Stimulated activated memory B cell treated with anti-CD40 and anti-IgM and Interleukin-4, amounts not matched to agents 10 μg/mL and 1 μg/mL and 100 μg/mL, for 72 hours (primary cell): ENCODE results near the gene ITGBL1.
A peak's percentile ranks its signal among the peaks of the same experiment; 100 is the strongest.

Source experiments
- ATAC-seq: fragments of 150-1000 bp; cut with Tn5 transposase; 2 replicates; pipeline ENCODE4 v1.10.0; 2021
- H3K27ac Mint-ChIP-seq: one replicate; pipeline ENCODE4 v1.8.0; 2022; ENCODE audit warnings: mild to moderate bottlenecking, mixed read lengths
- H3K27me3 Mint-ChIP-seq: one replicate; pipeline ENCODE4 v1.8.0; 2022; ENCODE audit warnings: mixed read lengths
- H3K36me3 Mint-ChIP-seq: one replicate; pipeline ENCODE4 v1.8.0; 2022; ENCODE audit warnings: mixed read lengths
- H3K4me1 Mint-ChIP-seq: one replicate; pipeline ENCODE4 v1.8.0; 2022; ENCODE audit warnings: mixed read lengths
- H3K4me3 Mint-ChIP-seq: one replicate; pipeline ENCODE4 v1.8.0; 2022; ENCODE audit warnings: mild to moderate bottlenecking, moderate library complexity, mixed read lengths
- H3K9me3 Mint-ChIP-seq: one replicate; pipeline ENCODE4 v1.8.0; 2022; ENCODE audit warnings: mixed read lengths

The ITGBL1 gene

GRCh38 chr13:101640788-101641400 is 188.4 kb downstream of the ITGBL1 start:
- Mint-ChIP-seq H3K27ac (no peak overlapping the region), H3K27me3 (peaks cover 12% of the 10 kb centered on the region), H3K4me3 (no peak overlapping the region), H3K4me1 (peaks cover 8% of the 10 kb centered on the region), H3K36me3 (no peaks in the 10 kb centered on the region), H3K9me3 (no peaks in the 10 kb centered on the region)
- no peak for ATAC-seq

GRCh38 chr13:101645871-101646270 is 193.4 kb downstream of the ITGBL1 start:
- Mint-ChIP-seq H3K27ac (no peak overlapping the region), H3K4me3 (no peak overlapping the region), H3K4me1 (peaks cover 8% of the 10 kb centered on the region), H3K27me3 (peaks cover 23% of the 10 kb centered on the region), H3K9me3 (no peaks in the 10 kb centered on the region), H3K36me3 (no peaks in the 10 kb centered on the region)
- no peak for ATAC-seq

- Mint-ChIP-seq H3K27me3 (peaks cover 27% of the 10 kb centered on the region), H3K36me3 (no peaks in the 10 kb centered on the region), H3K9me3 (no peaks in the 10 kb centered on the region), H3K4me3 (no peak overlapping the region), H3K27ac (no peak overlapping the region), H3K4me1 (peaks cover 10% of the 10 kb centered on the region)
- no peak for ATAC-seq
These were observed 195.3 kb downstream of the ITGBL1 start for GRCh38 chr13:101647760-101648159.

- Mint-ChIP-seq H3K27ac (no peak overlapping the region), H3K4me1 (peaks cover 16% of the 10 kb centered on the region), H3K4me3 (no peak overlapping the region), H3K27me3 (peaks cover 35% of the 10 kb centered on the region), H3K36me3 (no peaks in the 10 kb centered on the region), H3K9me3 (no peaks in the 10 kb centered on the region)
- ATAC-seq, result no peak
These were observed 196.5 kb downstream of the ITGBL1 start for GRCh38 chr13:101648766-101649487.

- Mint-ChIP-seq H3K9me3 (no peaks in the 10 kb centered on the region), H3K27me3 (peaks cover 35% of the 10 kb centered on the region), H3K4me1 (peaks cover 22% of the 10 kb centered on the region), H3K4me3 (no peak overlapping the region), H3K27ac (no peak overlapping the region), H3K36me3 (no peaks in the 10 kb centered on the region)
- ATAC-seq, result no peak
These were observed 197.1 kb downstream of the ITGBL1 start for GRCh38 chr13:101649488-101650126.

GRCh38 chr13:101654883-101655282 is 202.4 kb downstream of the ITGBL1 start:
- no peak overlapping the region for H3K27ac Mint-ChIP-seq
- ATAC-seq, result no peak
- no peaks in the 10 kb centered on the region for H3K9me3 Mint-ChIP-seq
- no peak overlapping the region for H3K4me3 Mint-ChIP-seq
- peaks cover 26% of the 10 kb centered on the region for H3K4me1 Mint-ChIP-seq
- peaks cover 12% of the 10 kb centered on the region for H3K27me3 Mint-ChIP-seq
- H3K36me3 Mint-ChIP-seq, result no peaks in the 10 kb centered on the region

- Mint-ChIP-seq H3K9me3 (no peaks in the 10 kb centered on the region), H3K4me3 (no peak overlapping the region), H3K27me3 (peaks cover 12% of the 10 kb centered on the region), H3K4me1 (peaks cover 26% of the 10 kb centered on the region), H3K27ac (no peak overlapping the region), H3K36me3 (no peaks in the 10 kb centered on the region)
- peak; percentile 62 for ATAC-seq
These were observed 203.0 kb downstream of the ITGBL1 start for GRCh38 chr13:101655435-101655834.

- Mint-ChIP-seq H3K36me3 (no peaks in the 10 kb centered on the region), H3K9me3 (peaks cover 3% of the 10 kb centered on the region), H3K27ac (no peak overlapping the region), H3K27me3 (no peaks in the 10 kb centered on the region), H3K4me1 (peaks cover 1% of the 10 kb centered on the region), H3K4me3 (no peak overlapping the region)
- no peak for ATAC-seq
These were observed 208.2 kb downstream of the ITGBL1 start for GRCh38 chr13:101660711-101661110.

- Mint-ChIP-seq H3K27me3 (no peaks in the 10 kb centered on the region), H3K9me3 (peaks cover 3% of the 10 kb centered on the region), H3K27ac (no peak overlapping the region), H3K4me3 (no peak overlapping the region), H3K4me1 (no peaks in the 10 kb centered on the region), H3K36me3 (no peaks in the 10 kb centered on the region)
- ATAC-seq, result no peak
These were observed 209.4 kb downstream of the ITGBL1 start for GRCh38 chr13:101661839-101662238.

- no peak overlapping the region for H3K27ac Mint-ChIP-seq
- no peaks in the 10 kb centered on the region for H3K27me3 Mint-ChIP-seq
- H3K4me1 Mint-ChIP-seq, result peaks cover 15% of the 10 kb centered on the region
- no peaks in the 10 kb centered on the region for H3K36me3 Mint-ChIP-seq
- no peaks in the 10 kb centered on the region for H3K9me3 Mint-ChIP-seq
- no peak overlapping the region for H3K4me3 Mint-ChIP-seq
- no peak for ATAC-seq
These were observed 221.1 kb downstream of the ITGBL1 start for GRCh38 chr13:101673360-101674105.

- H3K27ac Mint-ChIP-seq, result no peak overlapping the region
- ATAC-seq, result no peak
- H3K4me3 Mint-ChIP-seq, result no peak overlapping the region
- no peaks in the 10 kb centered on the region for H3K36me3 Mint-ChIP-seq
- no peaks in the 10 kb centered on the region for H3K27me3 Mint-ChIP-seq
- H3K4me1 Mint-ChIP-seq, result no peaks in the 10 kb centered on the region
- H3K9me3 Mint-ChIP-seq, result no peaks in the 10 kb centered on the region
These were observed 229.4 kb downstream of the ITGBL1 start for GRCh38 chr13:101681834-101682233.

- H3K36me3 Mint-ChIP-seq, result no peaks in the 10 kb centered on the region
- H3K4me3 Mint-ChIP-seq, result no peak overlapping the region
- ATAC-seq, result no peak
- H3K27me3 Mint-ChIP-seq, result peaks cover 8% of the 10 kb centered on the region
- H3K9me3 Mint-ChIP-seq, result no peaks in the 10 kb centered on the region
- H3K4me1 Mint-ChIP-seq, result no peaks in the 10 kb centered on the region
- no peak overlapping the region for H3K27ac Mint-ChIP-seq
These were observed 233.5 kb downstream of the ITGBL1 start for GRCh38 chr13:101686003-101686402.

GRCh38 chr13:101690871-101691270 is 238.4 kb downstream of the ITGBL1 start:
- H3K36me3 Mint-ChIP-seq, result no peaks in the 10 kb centered on the region
- H3K27ac Mint-ChIP-seq, result no peak overlapping the region
- no peaks in the 10 kb centered on the region for H3K4me1 Mint-ChIP-seq
- no peak overlapping the region for H3K4me3 Mint-ChIP-seq
- H3K9me3 Mint-ChIP-seq, result no peaks in the 10 kb centered on the region
- ATAC-seq, result no peak
- peaks cover 8% of the 10 kb centered on the region for H3K27me3 Mint-ChIP-seq

GRCh38 chr13:101691341-101691860 is 238.9 kb downstream of the ITGBL1 start:
- Mint-ChIP-seq H3K4me3 (no peak overlapping the region), H3K27ac (no peak overlapping the region), H3K27me3 (peaks cover 8% of the 10 kb centered on the region), H3K36me3 (no peaks in the 10 kb centered on the region), H3K9me3 (no peaks in the 10 kb centered on the region), H3K4me1 (no peaks in the 10 kb centered on the region)
- no peak for ATAC-seq

GRCh38 chr13:101695870-101696516 is 243.5 kb downstream of the ITGBL1 start:
- Mint-ChIP-seq H3K36me3 (no peaks in the 10 kb centered on the region), H3K4me1 (no peaks in the 10 kb centered on the region)
- ATAC-seq, result no peak

More at GRCh38 chr13:101695870-101696516, 243.5 kb downstream of the ITGBL1 start:
- Mint-ChIP-seq H3K27me3 (no peaks in the 10 kb centered on the region), H3K27ac (no peak overlapping the region), H3K4me3 (no peak overlapping the region), H3K9me3 (peaks cover 5% of the 10 kb centered on the region)
